Renal pelvis (tissue), 12 donors: ENCODE data around the gene BTK. TPM values are rescaled to one million over a fixed set of nuclear protein-coding genes. Genes with fewer than 3 reads are reported as not detected.

Source experiments
- DNase-seq: peaks from one replicate; pipeline ENCODE4 v3.0.0-alpha.2; 2013
- long read RNA-seq, 16 experiments: transcript quantifications; one replicate each; lab custom pipeline, GENCODE V29; 2026
- polyA plus RNA-seq, 3 donors: library from polyadenylated mRNA; unstranded; fragments of 120-200 nt; gene quantifications; one replicate each; pipeline ENCODE4 v1.2.1, GENCODE V29; 2013; ENCODE audit not compliant: insufficient read length in 3 of 3

The BTK gene
- 1 to 10 TPM; 2.0 to 3.0 (median 2.2) TPM for polyA plus RNA-seq
- long read RNA-seq, donor 1, partial matches to known transcripts = 105 of 105 reads
- long read RNA-seq, donor 1, other reads (novel, unspliced or antisense) = 0 of 105 reads
- long read RNA-seq, donor 2, partial matches to known transcripts = 0 of 2 reads
- long read RNA-seq, donor 2, other reads (novel, unspliced or antisense) = 0 of 2 reads
- long read RNA-seq, donor 3, partial matches to known transcripts = 0 of 1 reads
- long read RNA-seq, donor 3, other reads (novel, unspliced or antisense) = 0 of 1 reads
- long read RNA-seq, donor 4 = 0 reads
- long read RNA-seq, donor 5 = 0 reads
- long read RNA-seq, donor 6 = 0 reads
- long read RNA-seq, donor 7, partial matches to known transcripts = 119 of 119 reads
- long read RNA-seq, donor 7, other reads (novel, unspliced or antisense) = 0 of 119 reads
- long read RNA-seq, donor 8 = 0 reads
- long read RNA-seq, donor 9, partial matches to known transcripts = 0 of 27 reads
- long read RNA-seq, donor 9, other reads (novel, unspliced or antisense) = 27 of 27 reads
- long read RNA-seq, donor 10 = 0 reads
- long read RNA-seq, donor 11, partial matches to known transcripts = 19 of 68 reads
- long read RNA-seq, donor 11, other reads (novel, unspliced or antisense) = 49 of 68 reads
- long read RNA-seq, donor 12 = 0 reads
- long read RNA-seq, donor 13 = 0 reads
- long read RNA-seq, donor 14 = 0 reads
- long read RNA-seq, donor 15, partial matches to known transcripts = 0 of 1 reads
- long read RNA-seq, donor 15, other reads (novel, unspliced or antisense) = 0 of 1 reads
- long read RNA-seq, donor 16 = 0 reads

- DNase-seq = no peak
Observed at GRCh38 chrX:101385795-101386541, at the start of gene BTK. Gene BTK, minus strand, starts transcription at chrX:101386191. Its CDS starts 10,907 bp downstream, at chrX:101375284.

DNA sequence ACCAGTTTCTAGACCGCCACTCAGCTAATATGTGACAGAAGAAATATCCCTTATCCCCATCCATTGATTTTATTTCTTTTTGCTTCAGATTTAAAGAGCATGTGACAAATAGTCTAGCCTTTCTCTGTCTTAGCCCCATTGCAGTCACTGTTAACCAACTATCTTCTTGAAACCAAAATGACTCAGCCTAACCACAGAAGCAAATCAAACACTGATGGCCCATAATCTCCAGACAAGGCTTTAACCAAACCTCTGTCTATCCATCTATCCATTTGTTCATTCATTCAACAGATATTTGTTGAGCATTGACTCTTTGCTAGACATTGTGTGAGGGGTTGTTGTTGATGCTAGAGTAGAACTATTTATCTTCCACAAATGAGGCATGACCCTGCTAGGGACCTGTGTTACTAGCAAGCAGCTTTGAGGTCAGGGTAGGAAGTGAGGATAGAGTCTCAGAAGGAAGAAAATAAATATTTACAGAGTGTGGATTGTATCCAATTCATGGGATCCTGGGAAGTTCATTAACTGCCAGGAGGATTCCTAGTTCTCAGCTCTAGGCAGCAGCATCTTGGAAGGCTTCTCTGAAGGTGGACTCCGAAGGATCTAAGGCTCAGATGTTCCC is 44.6 kb upstream of the BTK start:
- no peak for DNase-seq

DNA sequence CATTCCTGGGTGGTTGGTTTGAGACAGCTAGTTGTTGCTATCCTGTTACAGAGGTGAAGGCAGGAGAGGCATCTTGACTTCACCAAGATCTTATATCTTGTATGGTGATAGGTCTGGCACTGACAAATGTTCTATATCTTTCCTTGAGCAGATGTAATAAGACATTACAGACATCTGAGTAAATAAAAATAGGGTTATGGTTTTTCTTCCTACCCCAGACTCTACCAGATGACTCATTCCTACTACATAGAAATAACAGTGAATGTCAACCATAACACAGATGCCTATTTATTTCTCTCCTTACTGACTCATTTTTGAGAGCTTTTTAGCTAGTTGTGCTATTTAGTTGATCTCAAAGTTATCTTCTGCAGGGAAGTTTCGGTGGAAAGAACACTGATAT is 43.9 kb upstream of the BTK start:
- no peak for DNase-seq

DNA sequence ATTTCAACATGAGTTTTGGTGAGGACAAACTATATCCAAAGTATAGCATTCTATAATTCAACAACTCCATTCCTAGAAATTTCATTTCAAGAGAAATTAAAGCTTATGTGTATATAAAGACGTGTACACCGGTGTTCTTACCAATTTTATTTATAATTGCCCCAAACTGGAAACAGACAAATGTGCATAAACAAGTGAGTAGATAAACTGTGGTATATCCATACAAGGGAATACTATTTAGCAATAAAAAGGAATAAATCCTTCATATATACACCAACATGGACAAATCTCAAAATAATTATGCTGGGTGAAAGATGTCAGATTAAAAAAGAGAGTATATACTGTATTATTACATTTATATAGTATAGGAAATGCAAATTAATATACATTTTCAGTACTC is 42.0 kb upstream of the BTK start:
- no peak for DNase-seq

- DNase-seq = no peak
Observed at GRCh38 chrX:101419489-101419888, 33.5 kb upstream of the BTK start.

GRCh38 chrX:101417981-101418841 is 32.2 kb upstream of the BTK start:
- no peak for DNase-seq

GRCh38 chrX:101417190-101417589 is 31.2 kb upstream of the BTK start:
- no peak for DNase-seq

DNA sequence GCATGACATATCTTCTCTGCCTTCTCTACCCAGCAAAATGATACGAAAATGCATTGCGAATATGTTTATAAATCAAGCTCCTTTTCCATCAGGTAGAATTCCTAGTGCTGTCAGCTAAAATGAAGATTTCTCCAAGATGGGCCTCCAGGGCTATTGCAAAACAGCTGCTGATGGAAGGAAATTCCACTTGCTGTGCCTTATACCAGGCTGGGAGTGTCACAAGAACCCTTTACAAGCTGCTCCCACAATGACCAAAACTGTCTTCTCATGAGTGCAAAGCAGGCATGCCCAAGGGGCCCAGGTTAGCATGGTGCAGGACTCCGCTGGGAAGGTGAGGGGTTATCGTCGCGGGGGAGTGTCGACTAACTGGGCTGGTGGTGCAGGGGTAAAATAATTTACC is 30.7 kb upstream of the BTK start:
- DNase-seq = no peak

- peak; percentile 65 for DNase-seq
Observed at GRCh38 chrX:101415180-101416145, 29.5 kb upstream of the BTK start.

GRCh38 chrX:101411984-101412383 is 26.0 kb upstream of the BTK start:
- no peak for DNase-seq

GRCh38 chrX:101410461-101410860 is 24.5 kb upstream of the BTK start:
- DNase-seq = no peak

DNA sequence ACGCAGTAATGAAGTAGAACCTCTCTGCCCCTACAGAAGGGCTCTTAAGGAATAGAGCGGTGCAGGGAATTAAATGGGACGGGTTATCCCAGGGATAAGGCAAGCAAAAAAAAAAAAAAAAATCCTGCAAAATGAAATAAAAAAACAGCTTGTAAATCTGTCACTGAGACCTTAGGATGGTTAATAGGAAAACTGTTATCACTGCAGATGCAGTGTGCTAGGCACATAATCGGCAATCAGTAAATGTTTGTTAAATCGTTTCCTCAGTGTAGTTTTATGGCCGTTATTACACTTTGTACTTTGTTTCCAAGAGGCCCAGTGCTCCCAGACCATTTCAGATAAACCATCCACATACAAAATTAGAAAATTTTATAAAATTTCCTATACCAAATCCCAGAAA is 23.1 kb upstream of the BTK start:
- DNase-seq = no peak

DNA sequence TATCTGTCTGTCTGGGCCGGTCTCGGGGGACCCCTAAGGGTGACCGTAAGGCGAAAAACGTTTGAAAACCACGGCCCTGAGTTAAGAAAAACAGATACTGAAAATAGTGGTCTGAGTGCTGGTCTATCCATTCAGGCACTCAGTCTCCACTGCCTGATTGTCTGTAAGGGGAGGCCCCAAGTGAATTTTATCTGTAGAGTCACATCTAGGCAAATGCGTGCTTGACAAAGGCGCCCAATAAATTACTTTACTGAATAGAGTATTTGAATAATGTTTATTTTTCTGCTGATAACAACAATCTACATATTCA is 22.5 kb upstream of the BTK start:
- DNase-seq = no peak

DNA sequence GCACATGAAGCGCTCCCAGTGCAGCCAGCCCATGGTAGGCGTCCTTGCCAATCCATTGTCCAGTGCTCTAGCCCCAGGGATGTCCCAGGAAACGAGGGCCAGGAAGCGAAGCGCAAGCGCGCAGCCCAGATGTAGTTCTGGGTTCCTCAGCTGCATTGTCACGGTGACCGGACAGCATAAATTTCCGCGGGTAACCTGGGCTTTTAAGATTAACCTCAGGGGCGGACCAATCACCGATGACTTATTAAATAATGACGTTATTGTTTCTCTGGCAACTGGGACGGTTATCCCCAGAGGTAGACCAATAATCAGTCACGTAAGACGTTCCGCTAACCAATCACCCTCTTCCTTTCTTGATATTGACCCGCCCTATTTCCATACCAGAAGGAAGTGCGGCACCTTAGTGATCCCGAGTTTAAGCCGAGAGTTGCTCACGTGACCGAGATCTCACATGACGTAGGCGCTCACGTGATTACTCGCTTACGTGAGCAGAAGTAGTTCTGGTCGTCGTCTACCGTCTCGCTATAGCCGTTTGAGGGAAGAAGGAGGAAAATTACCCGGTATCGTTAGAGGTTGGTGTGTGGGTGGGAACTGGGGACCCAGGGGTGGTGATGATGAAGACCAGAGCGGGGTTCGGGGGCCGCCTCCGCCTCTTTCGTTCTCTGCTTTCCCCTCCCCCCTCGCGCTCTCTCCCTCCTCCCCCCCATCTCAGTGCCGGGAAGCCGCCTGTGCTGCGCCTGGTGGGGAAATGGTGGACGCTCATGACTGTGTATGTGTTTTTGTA is 21.9 kb upstream of the BTK start, which contains the start of the genes GLA and HNRNPH2:
GLA (minus strand) TSS at position 178 of the 784 bp plus-strand sequence; CDS start at position 156, 22 bp downstream.
HNRNPH2 (plus strand) TSS at position 475 of the 784 bp plus-strand sequence. CDS start 3,767 bp downstream, outside the sequence.
- DNase-seq = peak; percentile 97

GRCh38 chrX:101407167-101407747 is 21.3 kb upstream of the BTK start:
- no peak for DNase-seq

DNA sequence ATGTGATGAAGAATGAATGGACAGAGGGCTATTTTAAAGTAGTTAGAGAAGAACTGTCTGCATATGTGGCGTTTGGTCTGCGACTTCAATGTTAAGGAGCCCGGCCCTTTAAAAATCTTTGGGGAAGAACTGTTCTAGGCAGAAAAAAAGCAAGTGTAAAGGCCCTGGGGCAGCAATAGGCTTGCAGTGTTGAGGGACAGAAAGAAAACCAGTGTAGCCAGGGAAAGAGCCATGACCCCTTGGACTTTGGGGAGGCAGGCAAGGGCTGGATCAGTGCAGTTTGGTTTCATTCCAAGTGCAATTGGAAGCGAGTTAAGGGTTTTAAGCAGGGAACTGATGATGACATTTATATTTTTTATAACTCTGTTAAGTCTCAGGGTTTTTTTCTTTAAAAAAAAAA is 13.8 kb upstream of the BTK start:
- DNase-seq = no peak

DNA sequence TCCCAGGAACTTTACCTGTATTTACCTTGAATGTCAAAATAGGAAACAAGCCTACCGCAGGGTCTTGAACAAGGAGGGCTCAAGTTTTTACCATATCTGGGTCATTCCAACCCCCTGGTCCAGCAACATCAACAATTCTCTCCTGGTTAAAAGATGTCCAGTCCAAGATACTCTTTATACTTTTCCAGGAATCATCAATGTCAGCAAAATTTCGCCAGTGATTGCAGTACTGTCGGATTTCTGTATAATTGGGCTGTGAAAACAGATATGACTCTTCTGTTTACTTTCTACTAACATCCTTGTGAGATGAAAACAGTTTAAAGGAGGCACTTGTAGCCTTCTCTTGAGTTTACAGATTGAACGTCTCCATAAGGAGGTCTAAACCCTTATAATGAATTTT is 12.7 kb upstream of the BTK start:
- DNase-seq = no peak

DNA sequence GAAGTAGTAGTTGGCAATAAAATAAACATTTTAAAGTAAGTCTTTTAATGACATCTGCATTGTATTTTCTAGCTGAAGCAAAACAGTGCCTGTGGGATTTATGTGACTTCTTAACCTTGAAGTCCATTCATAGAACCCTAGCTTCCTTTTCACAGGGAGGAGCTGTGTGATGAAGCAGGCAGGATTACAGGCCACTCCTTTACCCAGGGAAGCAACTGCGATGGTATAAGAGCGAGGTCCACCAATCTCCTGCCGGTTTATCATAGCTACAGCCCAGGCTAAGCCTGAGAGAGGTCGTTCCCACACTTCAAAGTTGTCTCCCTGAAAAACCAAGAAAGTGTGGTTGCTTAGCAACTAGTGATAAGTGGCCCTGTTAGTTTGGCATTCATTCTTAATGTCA is 11.8 kb upstream of the BTK start:
- no peak for DNase-seq
